NB4 (cell line): ENCODE measurements around the gene NHLRC3.

Experiments used
- CTCF ChIP-seq: IDR thresholded peaks from one replicate; pipeline ENCODE4 v1.5.1; 2012; ENCODE audit warnings: low read depth, low read length
- MAX ChIP-seq: IDR thresholded peaks from 2 replicates; pipeline ENCODE4 v1.6.1; 2011; ENCODE audit warnings: low read depth, low read length
- MYC ChIP-seq: IDR thresholded peaks from 2 replicates; pipeline ENCODE4 v1.6.1; 2011; ENCODE audit warnings: low read depth, low read length
- POLR2A ChIP-seq: IDR thresholded peaks from 2 replicates; pipeline ENCODE4 v1.6.1; 2011; ENCODE audit warnings: mild to moderate bottlenecking; ENCODE audit not compliant: insufficient read length; ENCODE audit errors: extremely low read depth

GRCh38 chr13:39047560-39047959 is 9.3 kb downstream of the NHLRC3 start:
- TF ChIP-seq CTCF (peak; percentile 26), POLR2A (no peak), MYC (no peak), MAX (no peak)
